WTC11 (cell line): Measurements from ENCODE around the gene SYN1. TPM values are rescaled to one million over a fixed set of nuclear protein-coding genes. Genes with fewer than 3 reads are reported as not detected.

ENCODE experiments used
- ATAC-seq: fragments of 200-7000 bp; cut with Tn5 transposase; 2 replicates; pipeline ENCODE4 v1.10.0; 2021; ENCODE audit warnings: mild to moderate bottlenecking, moderate library complexity
- CTCF ChIA-PET: fragments of 300-600 bp; sonication (Branson Sonifier 250); formaldehyde crosslinking; loops from one replicate; lab custom pipeline; 2021; ENCODE audit warnings: antibody characterized with exemption; lab: Charles Lee
- POLR2A ChIA-PET: fragments of 350-600 bp; sonication (Branson Sonifier 250); formaldehyde crosslinking; loops from one replicate; lab custom pipeline; 2021; ENCODE audit warnings: antibody characterized with exemption; lab: Charles Lee
- DNase-seq: peaks from one replicate; pipeline ENCODE4 v3.0.0; 2021; ENCODE audit warnings: low spot score
- H3K27ac Mint-ChIP-seq: 2 replicates; pipeline ENCODE4 v1.8.0; 2021; ENCODE audit warnings: mixed read lengths
- H3K27me3 Mint-ChIP-seq: 2 replicates; pipeline ENCODE4 v1.8.0; 2021; ENCODE audit warnings: low read depth, mild to moderate bottlenecking, moderate library complexity, mixed read lengths
- H3K36me3 Mint-ChIP-seq: 2 replicates; pipeline ENCODE4 v1.8.0; 2021; ENCODE audit warnings: mixed read lengths
- H3K4me1 Mint-ChIP-seq: 2 replicates; pipeline ENCODE4 v1.8.0; 2022; ENCODE audit warnings: mixed read lengths
- H3K4me3 Mint-ChIP-seq: 2 replicates; pipeline ENCODE4 v1.8.0; 2021; ENCODE audit warnings: mild to moderate bottlenecking, moderate library complexity, mixed read lengths
- H3K9me3 Mint-ChIP-seq: 2 replicates; pipeline ENCODE4 v1.8.0; 2021; ENCODE audit warnings: mixed read lengths
- AFF4 ChIP-seq: sonication (generic); formaldehyde crosslinking; IDR thresholded peaks from 2 replicates; pipeline ENCODE4 v1.8.1; 2023; ENCODE audit warnings: mild to moderate bottlenecking, missing genetic modification reagents, borderline replicate concordance
- ELF4 ChIP-seq: sonication (generic); formaldehyde crosslinking; IDR thresholded peaks from 2 replicates; pipeline ENCODE4 v1.8.1; 2022; ENCODE audit warnings: low read depth, mild to moderate bottlenecking, moderate library complexity, missing genetic modification reagents
- FOXP1 ChIP-seq: sonication (generic); formaldehyde crosslinking; IDR thresholded peaks from 2 replicates; pipeline ENCODE4 v1.8.0; 2022; ENCODE audit warnings: missing genetic modification reagents, mild to moderate bottlenecking, moderate library complexity, borderline replicate concordance
- GABPB1 ChIP-seq: sonication (generic); formaldehyde crosslinking; IDR thresholded peaks from 2 replicates; pipeline ENCODE4 v1.8.1; 2023; ENCODE audit warnings: mild to moderate bottlenecking, missing genetic modification reagents
- GTF2I ChIP-seq: fragments of 250-450 bp; sonication (Bioruptor Pico); conservative IDR thresholded peaks from 2 replicates; pipeline ENCODE4 v1.4.0; 2021; ENCODE audit warnings: mild to moderate bottlenecking
- MAX ChIP-seq: sonication (generic); formaldehyde crosslinking; IDR thresholded peaks from 2 replicates; pipeline ENCODE4 v1.8.0; 2022; ENCODE audit warnings: mild to moderate bottlenecking, missing genetic modification reagents
- MLX ChIP-seq: sonication (generic); formaldehyde crosslinking; IDR thresholded peaks from 2 replicates; pipeline ENCODE4 v1.8.1; 2023; ENCODE audit warnings: mild to moderate bottlenecking, missing genetic modification reagents, moderate library complexity
- SOX15 ChIP-seq: fragments of 250-450 bp; sonication (Bioruptor Pico); IDR thresholded peaks from 2 replicates; pipeline ENCODE4 v1.9.0; 2021; ENCODE audit warnings: mild to moderate bottlenecking
- SP1 ChIP-seq: sonication (generic); formaldehyde crosslinking; conservative IDR thresholded peaks from 2 replicates; pipeline ENCODE4 v1.8.1; 2022; ENCODE audit warnings: missing genetic modification reagents
- USF2 ChIP-seq: sonication (generic); formaldehyde crosslinking; IDR thresholded peaks from 2 replicates; pipeline ENCODE4 v1.8.1; 2023; ENCODE audit warnings: mild to moderate bottlenecking, missing genetic modification reagents, moderate library complexity
- ZNF232 ChIP-seq: sonication (generic); formaldehyde crosslinking; IDR thresholded peaks from 2 replicates; pipeline ENCODE4 v1.8.0; 2022; ENCODE audit warnings: mild to moderate bottlenecking, missing genetic modification reagents
- ZNF263 ChIP-seq: sonication (generic); formaldehyde crosslinking; IDR thresholded peaks from 2 replicates; pipeline ENCODE4 v1.8.1; 2022; ENCODE audit warnings: low read depth, mild to moderate bottlenecking, moderate library complexity, missing genetic modification reagents
- ZNF425 ChIP-seq: fragments of 250-450 bp; sonication (Bioruptor Pico); conservative IDR thresholded peaks from 2 replicates; pipeline ENCODE4 v1.9.0; 2021; ENCODE audit warnings: mild to moderate bottlenecking
- total RNA-seq: library from RNA; stranded (reverse); gene quantifications from 3 replicates; pipeline ENCODE4 v1.2.3, GENCODE V29; 2021
- TF ChIP-seq, protein P1 (sequence below): fragments of 250-450 bp; sonication (Bioruptor Pico); IDR thresholded peaks from 2 replicates; pipeline ENCODE4 v1.9.0; 2021; ENCODE audit warnings: moderate library complexity, mild to moderate bottlenecking, inconsistent platforms, borderline replicate concordance
- TF ChIP-seq, protein P2 (sequence below): sonication (generic); formaldehyde crosslinking; IDR thresholded peaks from 2 replicates; pipeline ENCODE4 v1.8.1; 2022; ENCODE audit warnings: missing genetic modification reagents, borderline replicate concordance

The SYN1 gene
- total RNA-seq, 1 experiment from 2014 or later: 7.1 TPM

GRCh38 chrX:47650164-47651042 is 30.7 kb upstream of the SYN1 start, which contains the start of gene ELK1 (continued):
- TF ChIP-seq USF2 (CRISPR knock-in tag): peak; percentile 87
- TF ChIP-seq FOXP1 (CRISPR knock-in tag): 0 out of 2 replicates have a peak, but pooled peaks have one; percentile 8
- TF ChIP-seq SP1 (CRISPR knock-in tag): peak; percentile 49
- no peak for TF ChIP-seq ELF4 (CRISPR knock-in tag)
- TF ChIP-seq MAX (CRISPR knock-in tag): peak; percentile 56; the same call in 1 of the 2 replicates

GRCh38 chrX:47649781-47650163 is 30.1 kb upstream of the SYN1 start:
- CTCF ChIA-PET: no interaction called here
- ATAC-seq (no peak), DNase-seq (no peak)
- Mint-ChIP-seq H3K27ac (no peak overlapping the region), H3K9me3 (no peaks in the 10 kb centered on the region), H3K27me3 (no peaks in the 10 kb centered on the region), H3K4me1 (peaks cover 23% of the 10 kb centered on the region), H3K4me3 (peak overlapping the region; percentile 80), H3K36me3 (peaks cover 17% of the 10 kb centered on the region)
- TF ChIP-seq, protein P1, sequence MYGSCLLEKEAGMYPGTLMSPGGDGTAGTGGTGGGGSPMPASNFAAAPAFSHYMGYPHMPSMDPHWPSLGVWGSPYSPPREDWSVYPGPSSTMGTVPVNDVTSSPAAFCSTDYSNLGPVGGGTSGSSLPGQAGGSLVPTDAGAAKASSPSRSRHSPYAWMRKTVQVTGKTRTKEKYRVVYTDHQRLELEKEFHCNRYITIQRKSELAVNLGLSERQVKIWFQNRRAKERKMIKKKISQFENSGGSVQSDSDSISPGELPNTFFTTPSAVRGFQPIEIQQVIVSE (CRISPR knock-in tag): no peak
- TF ChIP-seq MLX (CRISPR knock-in tag) (no peak), GTF2I (CRISPR knock-in tag) (no peak), ZNF232 (CRISPR knock-in tag) (no peak), ZNF263 (CRISPR knock-in tag) (no peak), AFF4 (CRISPR knock-in tag) (no peak), ZNF425 (CRISPR knock-in tag) (no peak), GABPB1 (CRISPR knock-in tag) (no peak), SOX15 (no peak)
- TF ChIP-seq, protein P2, sequence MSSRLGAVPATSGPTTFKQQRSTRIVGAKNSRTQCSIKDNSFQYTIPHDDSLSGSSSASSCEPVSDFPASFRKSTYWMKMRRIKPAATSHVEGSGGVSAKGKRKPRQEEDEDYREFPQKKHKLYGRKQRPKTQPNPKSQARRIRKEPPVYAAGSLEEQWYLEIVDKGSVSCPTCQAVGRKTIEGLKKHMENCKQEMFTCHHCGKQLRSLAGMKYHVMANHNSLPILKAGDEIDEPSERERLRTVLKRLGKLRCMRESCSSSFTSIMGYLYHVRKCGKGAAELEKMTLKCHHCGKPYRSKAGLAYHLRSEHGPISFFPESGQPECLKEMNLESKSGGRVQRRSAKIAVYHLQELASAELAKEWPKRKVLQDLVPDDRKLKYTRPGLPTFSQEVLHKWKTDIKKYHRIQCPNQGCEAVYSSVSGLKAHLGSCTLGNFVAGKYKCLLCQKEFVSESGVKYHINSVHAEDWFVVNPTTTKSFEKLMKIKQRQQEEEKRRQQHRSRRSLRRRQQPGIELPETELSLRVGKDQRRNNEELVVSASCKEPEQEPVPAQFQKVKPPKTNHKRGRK (CRISPR knock-in tag): no peak
- POLR2A ChIA-PET: interaction anchor here (0.6 kb wide), 1 partner anchor 505 kb away, joined by 4 read pairs; the partner anchor contains the start of gene RBM10
